HL-60 (cell line): ENCODE measurements around the gene LYSMD4.

Experiments
- CTCF ChIP-seq: IDR thresholded peaks from one replicate; pipeline ENCODE4 v1.5.1; 2011; ENCODE audit warnings: low read length, control low read depth, inconsistent platforms; ENCODE audit not compliant: insufficient read depth
- POLR2AphosphoS5 ChIP-seq: IDR thresholded peaks from 2 replicates; pipeline ENCODE4 v1.6.1; 2012; ENCODE audit warnings: low read depth

- TF ChIP-seq CTCF = peak; percentile 42
- TF ChIP-seq POLR2AphosphoS5 = no peak
Observed at GRCh38 chr15:99704444-99704838, 28.8 kb downstream of the LYSMD4 start.
